ENCODE results near the gene STC2. TPM values are rescaled to one million over a fixed set of nuclear protein-coding genes. Genes with fewer than 3 reads are reported as not detected.

STC2 gene
- total RNA-seq, 1 donor from 2014 or later = 6.0 TPM

DNA sequence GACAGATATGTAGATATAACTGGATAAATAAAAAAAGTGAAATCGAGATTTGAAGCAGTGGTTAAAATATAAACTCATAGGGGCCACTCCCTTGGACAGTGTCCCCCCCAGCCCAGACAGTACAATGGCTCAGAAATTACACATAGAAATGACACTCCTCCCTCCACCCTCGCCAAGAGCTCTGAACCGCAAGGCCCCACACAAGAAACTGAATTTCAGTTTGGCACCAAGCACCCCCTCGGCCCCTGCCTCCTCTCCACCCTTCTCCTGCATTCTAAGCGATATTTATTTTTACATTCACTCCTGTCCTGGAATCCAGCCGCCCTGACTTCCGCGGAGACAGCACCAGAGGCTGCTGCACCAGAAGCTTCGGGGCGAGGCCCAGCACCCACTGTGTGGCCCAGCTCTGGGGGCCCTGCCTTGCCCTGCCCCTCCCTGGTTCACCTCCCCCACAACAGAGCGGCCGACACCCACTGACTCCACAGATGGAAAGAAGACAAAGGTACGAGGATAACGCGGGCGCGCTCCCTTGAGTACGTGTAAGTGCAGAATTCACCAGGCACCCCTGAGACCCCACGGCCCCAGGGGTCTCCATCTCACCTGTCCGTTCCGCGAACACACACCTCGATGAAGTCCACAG, 11.0 kb downstream of the STC2 start:
- intact Hi-C loops (cut with DNase I) = no loop called here

DNA sequence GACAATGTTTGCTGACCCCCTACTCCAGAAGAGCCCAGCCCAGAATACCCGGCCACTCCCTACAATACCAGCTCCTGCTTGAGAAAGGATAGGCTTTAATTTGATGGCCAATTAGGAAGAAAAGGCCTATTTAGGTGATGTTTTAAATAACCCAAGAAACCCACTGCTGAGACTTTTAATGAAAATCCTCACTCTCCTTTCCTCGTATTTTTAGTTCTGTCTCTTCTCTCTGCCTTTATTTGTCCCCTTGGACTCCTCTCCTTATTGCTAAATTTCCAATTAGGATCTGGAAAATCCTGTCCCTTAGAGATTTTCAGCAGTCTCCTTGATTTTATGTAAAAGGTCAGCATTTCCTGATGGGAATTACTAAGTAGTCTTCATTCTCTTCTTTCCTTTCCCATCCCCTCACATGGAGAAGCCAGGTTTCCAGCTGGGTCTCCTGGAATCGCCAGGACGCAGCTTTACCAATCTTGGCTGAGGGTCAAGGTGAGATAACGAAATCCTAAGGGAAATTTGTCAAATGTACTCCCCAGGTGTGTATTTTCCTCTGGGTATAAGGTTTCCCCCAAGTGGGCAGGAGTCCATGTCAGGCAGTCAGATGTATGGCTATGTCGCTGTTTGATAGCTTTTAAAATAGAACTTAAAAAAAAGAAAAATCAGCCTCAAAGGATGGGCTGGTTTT, 11.7 kb downstream of the STC2 start:
- intact Hi-C loops (cut with DNase I) = no loop called here
- no peak for DNase-seq (ENCODE audit: low spot score)

More for the DNA sequence above, 11.0 kb downstream of the STC2 start:
- DNase-seq (ENCODE audit: low spot score) = no peak

DNA sequence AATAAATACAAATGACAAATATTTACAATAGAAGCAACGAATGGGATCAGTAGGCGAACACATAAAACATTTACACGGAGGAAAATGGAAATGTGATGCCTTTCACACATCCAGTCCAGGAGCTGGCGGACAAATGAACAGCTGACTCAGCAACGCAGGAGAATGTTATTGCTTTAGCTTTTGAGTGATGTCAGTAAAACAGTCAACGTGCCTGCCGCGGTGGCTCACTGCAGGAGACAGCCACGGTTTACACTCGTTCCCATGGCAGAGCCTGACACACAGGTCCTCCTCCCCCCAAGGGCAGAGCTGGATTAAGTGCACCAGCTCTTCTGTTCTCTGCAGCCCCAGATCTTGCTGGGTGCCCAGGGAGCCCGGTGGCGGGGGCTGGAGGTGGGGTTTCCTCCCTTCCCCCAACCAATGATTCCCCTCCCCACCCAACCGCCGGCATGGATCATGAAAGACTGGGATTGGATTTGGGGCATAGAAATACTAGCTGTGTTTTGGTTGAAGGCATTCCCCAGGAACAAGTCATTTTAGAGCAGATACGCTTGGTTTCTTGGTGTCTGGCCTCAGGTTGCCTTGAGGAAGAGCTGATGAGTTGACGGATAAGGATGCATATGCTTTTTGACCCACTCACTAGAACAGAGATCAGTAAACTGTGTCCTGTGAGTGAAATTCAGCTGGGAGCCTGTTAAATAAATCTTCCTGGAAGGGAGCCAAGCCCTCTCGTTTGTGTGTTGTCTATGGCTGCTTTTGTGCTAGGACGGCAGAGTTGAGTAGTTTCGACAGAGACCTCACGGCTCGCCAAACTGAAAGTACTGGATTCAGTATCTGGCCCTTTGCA, 12.5 kb downstream of the STC2 start:
- no peak for DNase-seq (ENCODE audit: low spot score)
- intact Hi-C loops (cut with DNase I) = no loop called here

DNA sequence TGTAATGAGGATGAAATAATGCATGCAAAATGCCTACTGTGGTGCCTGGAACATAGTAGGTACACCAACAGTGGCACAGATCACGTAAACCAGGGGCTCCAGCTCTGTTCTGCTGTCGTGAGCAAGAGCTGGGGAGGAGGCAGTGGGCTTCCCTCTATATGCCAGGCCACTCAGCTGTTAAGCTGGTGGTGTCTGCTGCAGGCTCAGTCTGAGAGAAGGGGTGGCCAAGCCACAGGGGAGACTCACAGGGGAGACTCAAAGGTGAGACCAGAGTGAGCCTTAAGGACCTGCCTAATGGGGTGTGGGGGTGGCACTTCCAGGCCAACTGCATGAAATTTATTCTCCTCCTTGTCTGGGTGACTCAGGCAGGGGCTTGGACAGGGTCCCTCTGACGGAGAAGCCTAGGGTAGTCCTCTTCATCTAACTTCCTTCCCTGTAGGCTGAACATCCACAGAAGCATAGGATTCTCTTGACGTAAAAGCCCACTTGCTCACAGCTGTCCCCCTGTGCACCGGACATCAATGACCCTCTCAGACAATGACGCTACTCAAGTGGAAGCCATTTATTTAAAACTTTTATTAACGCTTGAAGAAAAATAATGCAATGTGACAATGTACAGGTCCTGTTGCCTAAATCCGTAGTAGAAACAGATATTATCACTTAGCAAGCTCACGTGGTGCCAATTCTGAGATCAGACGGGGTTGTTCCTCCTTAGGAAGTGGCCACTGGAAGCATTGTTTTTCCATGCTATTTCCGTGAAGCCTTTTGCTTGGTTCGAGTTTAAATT, 13.9 kb downstream of the STC2 start:
- DNase-seq (ENCODE audit: low spot score) = no peak
- intact Hi-C loops (cut with DNase I) = no loop called here

DNA sequence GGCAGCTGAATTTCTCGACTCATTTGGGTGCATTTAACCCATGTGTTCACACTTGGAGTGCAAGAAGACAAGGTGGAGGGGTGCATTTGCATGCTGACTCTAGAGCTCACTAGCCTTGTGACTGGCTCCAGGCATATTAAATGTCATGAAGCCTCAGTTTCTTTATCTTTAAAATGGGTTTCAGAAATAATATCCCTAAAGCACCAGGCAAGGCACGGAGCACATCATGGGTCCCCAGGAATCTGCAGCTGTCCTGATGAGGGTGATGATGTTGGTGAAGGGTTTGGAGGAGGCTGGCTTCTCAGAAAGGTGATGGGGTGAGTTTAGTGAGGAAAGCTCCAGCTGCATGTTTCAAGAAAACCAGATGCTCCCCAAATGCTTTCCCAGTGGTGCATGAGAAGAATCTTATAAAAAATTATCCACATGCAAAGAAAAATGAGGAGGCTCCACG, 14.8 kb downstream of the STC2 start:
- intact Hi-C loops (cut with DNase I) = no loop called here

DNA sequence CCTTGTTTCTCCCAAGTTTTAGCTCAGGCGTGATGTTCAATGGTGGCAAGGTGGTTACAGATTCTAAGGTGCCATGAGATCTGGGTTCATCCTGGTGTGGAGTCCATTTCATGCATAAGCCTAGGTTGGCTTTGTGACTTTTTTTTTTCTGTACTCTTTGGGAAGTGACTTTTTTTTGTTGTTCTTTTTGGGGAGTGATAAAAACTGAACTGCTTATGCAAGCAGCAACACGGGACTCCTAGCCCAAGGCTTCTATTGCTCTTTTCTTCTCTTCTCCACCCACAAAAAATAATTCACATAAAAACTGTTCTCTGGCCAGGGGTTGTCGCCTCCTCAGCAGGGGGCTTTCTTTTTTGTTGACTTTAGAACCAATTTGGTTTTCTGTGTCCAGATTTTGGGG, 15.4 kb downstream of the STC2 start:
- intact Hi-C loops (cut with DNase I) = no loop called here
- DNase-seq (ENCODE audit: low spot score) = no peak

More for the DNA sequence above, 14.8 kb downstream of the STC2 start:
- no peak for DNase-seq (ENCODE audit: low spot score)

DNA sequence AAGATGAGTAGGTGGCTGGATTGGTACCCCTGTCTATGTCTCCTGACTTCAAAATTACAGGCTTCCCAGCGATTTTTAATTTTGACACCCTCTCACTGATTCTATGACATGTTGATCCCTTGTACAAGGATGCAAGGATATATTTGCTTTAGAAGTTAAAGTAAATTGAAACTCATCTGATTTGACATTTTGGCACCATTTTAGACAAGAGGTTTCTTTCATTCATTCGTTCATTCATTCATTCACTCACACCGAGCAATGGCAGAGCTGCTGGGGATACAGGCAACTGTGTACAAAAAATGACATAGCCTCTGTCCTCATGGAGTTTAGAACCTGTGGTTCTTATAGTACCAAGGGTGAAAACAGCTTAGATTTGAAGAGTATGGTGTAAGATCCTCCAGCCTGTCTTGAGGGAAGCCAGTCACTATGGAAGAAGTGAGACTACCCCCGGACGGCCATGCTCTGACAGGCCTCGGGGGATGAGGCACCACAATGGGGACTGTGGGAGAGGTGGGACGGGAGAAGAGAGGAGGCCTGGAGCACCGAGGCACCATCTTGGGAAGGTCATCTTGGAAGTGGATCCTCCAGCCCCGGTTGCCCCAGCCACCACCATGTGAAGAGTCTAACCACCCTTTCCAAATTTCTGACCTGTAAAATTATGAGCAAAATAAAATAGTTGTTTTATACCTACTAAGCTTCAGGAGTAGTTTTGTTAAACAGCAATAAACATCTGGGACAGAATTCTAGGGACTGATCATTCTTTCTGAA, 16.2 kb downstream of the STC2 start:
- intact Hi-C loops (cut with DNase I) = no loop called here
- no peak for DNase-seq (ENCODE audit: low spot score)

DNA sequence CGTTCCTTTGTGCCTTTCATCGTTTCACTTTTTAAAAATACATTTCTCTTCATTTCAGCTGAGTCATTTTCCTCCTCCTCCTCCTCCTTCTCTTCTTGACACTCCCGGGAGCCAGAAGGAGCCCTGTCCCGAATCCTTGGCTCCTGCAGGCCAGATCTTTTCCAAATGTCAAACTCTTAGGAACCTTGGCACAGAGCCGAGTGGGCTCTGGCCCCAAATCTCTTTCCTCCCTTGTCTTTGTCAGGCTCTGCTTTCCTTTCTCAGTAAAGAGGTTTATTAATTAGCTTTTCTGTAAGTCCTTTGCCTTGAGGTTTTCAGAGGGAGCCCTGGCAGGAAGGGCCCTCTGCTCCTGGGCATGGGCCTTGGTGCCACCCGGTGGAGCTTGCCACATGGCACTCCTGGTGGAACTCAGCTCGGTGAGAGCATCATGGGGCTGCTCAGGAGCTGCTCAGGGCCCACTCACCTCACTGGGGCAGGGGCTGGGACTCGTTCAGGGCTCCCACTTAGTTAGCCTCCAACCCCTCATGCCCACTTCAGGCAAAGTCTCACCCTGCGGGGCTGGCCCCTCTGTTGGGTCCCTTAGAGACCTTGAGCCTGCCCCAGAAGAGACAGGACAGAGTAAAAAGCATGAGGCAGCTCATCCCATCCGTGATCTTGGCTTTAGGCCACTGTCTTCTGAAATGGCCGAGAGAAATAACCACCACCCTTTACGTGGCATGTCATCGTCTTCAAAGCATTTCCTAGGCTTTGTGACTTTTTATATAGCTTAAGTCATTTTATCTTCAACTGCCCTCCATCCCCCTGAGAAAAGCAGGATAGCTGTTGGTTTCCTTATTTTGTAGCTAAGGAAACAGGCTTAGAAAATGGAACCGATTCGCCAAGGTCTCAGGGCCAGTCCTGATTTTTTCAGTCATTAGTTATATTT, 17.1 kb downstream of the STC2 start:
- no peak for DNase-seq (ENCODE audit: low spot score)
- intact Hi-C loops (cut with DNase I) = no loop called here

DNA sequence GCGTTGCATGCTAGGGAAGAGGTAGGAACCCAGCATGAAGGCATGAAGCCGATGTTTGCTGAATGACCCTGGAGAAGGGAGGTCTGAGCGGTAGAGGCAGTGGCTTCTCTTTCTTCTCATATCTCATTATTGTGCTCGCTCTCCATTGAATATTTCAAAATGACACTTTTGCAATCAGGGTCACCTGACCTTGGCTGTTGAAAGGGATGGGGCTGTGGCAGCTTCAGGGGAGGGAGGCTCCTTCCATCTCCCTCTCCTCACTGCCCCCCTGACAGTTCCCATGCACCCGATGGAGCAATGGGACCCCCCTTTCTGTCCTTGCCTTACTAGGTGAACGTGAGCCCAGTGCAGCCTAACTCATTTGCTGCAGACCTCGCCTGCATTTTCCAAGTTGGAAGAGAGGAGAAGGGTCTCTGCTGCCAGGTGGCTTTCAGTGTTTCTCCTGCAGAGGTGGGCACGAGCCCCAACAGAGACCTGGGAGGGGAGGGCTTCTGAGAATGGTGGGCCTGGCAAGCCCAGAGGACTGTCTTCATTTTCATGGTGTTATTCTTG, 17.9 kb downstream of the STC2 start:
- DNase-seq (ENCODE audit: low spot score) = no peak
- intact Hi-C loops (cut with DNase I) = no loop called here

DNA sequence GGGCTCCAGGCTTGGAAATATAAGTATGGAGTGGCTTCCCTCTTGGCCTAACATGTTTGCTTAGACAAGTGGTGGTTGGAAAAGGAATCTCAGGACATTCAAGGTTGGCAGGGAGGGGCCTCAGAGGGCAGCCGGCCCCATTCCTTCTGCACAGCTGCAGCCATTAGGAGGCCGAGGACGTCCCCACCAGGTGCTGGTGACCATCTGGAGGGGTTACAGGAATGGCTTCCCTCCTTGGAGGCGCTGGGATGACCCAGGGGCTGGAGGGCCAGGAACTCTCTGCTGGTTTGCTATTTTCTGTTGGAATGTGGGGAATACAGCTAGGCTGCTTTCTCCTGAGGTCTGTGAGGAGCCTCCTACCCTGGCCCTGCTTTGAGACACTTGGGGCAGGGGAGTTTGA, 18.5 kb downstream of the STC2 start:
- intact Hi-C loops (cut with DNase I) = no loop called here
- no peak for DNase-seq (ENCODE audit: low spot score)

DNA sequence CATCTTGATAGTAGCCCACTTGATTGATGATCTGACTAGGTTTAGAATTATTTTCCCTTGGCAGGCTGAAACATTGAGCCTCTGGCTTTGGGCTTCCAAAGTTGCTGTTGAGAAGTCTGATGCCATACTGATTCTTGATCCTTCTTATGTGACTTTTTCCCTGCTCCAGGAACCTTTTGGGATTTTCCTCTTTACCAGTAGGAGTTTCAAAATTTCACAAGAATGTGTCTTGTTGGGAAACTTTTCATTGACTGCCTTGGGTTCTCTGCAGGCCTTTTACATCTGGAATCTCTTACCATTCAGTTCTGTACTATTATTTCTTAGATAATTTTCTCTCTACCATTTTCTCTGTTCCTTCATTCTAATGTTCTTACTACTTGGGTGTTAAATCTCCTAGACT, 20.0 kb downstream of the STC2 start:
- DNase-seq (ENCODE audit: low spot score) = no peak
- intact Hi-C loops (cut with DNase I) = no loop called here

DNA sequence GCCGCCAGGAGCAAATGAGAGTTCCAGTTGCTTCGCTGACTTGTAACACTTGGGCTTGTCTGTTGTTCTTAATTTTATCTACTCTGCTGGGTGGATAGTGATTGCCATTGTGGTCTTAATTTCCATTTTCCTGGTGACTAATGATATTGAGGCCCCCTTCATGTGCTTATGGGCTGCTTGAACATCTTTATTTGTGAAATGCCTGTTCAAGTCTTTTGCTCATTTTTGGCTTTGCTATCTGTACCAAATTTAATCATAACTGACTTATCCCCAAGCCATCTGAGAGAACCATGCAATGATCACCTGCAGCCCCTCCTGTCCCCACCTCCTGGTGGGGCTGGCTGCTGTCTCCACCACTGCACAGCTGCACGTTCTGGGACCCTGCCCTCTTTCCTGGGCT, 20.5 kb downstream of the STC2 start:
- intact Hi-C loops (cut with DNase I) = no loop called here
- DNase-seq (ENCODE audit: low spot score) = no peak

DNA sequence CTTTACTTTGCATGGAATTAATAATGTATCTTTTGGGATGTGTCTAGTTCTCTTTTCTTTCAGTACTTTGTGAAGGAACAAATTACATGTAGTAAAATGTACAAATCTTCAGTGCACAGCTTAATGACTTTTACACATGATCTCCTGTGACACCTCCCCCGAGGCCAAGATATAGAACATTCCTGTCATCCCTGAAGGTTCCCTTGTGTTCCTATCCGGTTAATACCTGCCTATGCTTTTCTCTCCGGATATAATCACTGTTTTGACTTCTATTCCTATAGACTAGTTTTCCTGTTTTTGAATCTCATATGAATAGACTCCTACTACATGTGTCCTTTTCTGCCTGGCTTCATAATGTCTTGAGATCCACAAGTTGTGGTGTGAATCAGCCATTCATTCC, 21.5 kb downstream of the STC2 start:
- intact Hi-C loops (cut with DNase I) = no loop called here
- DNase-seq (ENCODE audit: low spot score) = no peak

DNA sequence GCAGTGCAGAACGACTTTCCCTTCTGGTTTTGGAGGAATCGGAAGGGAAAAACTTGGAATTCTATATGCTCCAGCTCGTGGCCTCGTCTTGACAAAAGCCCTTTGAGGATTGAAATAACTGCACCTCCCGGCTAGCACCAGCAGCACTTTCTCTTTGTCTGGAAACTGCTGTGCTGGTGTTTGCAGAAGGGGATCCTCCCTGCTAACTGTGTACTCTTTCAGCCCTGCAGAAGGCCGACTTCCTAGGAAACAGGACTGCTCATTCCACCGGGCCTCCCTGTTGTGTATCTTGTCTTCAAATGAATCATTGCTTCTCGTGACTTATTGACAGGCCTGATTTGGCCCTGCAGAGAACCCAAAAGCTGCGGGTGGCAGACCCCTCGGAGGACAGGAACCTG, 23.6 kb downstream of the STC2 start:
- intact Hi-C loops (cut with DNase I) = no loop called here
- no peak for DNase-seq (ENCODE audit: low spot score)

DNA sequence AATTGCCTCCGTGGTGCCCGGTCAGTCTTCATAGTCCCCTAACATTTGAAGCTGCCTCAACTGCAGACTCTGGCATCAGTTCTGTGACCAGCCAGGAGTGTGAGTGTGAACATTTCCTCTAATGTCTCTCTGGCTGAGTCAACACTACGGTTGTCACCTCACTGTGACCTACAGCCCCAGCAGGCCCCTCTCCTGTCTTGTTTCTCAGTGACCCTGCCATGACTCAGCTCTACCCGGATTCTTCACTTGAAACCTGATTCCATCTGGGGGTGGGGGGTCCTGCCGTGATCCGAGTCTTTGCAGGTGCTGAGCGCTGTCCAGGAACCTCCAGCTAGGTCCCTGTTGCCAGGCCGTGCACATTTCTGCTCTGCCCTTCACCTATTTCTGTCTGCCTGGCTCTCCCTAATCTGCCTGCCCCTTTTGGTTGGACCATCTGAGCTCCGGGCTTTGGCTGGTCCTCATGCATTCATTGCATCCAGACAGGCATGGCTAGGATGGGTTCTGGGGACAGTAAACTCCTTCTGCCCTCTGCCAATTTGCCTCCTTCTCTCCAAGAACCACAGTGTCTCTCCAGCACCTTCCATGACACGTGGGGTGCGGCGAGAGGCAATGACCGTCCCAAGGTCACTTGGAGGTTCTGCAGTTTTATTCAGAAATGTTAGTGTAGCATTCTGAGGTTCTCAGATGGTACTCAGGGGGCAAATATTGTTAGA, 24.2 kb downstream of the STC2 start:
- intact Hi-C loops (cut with DNase I) = no loop called here
- no peak for DNase-seq (ENCODE audit: low spot score)

DNA sequence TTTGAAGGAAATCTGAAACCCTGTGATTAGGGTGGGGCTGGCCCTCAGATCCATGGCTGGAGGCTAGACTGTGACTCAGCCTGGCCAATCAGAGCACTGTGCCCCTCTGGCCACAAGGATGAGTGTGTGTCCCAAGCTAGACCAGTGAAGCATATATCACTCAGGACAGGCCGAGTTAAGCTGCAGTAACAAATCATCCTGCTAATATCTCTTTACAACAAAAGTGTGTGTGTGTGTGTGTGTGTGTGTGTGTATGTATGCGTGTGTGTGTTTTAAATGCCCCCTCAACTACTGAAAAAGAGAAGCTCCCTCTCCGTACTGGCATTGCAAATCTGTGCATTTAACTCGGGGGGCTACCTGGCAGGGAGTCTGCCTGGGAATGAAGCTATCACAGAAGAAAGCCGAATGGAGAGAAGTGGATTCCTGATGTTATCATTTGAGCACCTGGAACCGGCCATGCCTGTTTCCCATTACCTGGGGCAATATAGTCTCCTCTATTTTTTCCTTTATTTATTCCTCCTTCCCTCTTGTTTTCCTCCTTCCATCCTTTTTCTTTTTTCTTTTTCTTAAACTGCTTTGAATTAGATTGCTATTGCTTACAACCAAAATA, 25.6 kb downstream of the STC2 start:
- intact Hi-C loops (cut with DNase I) = no loop called here

More for the DNA sequence above, 25.6 kb downstream of the STC2 start:
- no peak for DNase-seq (ENCODE audit: low spot score)
